ENCODE data around the gene TSPEAR. TPM values are rescaled to one million over a fixed set of nuclear protein-coding genes. Genes with fewer than 3 reads are reported as not detected.
"Not testable (repeated sequence)": the region's sequence is repeated elsewhere in the genome, so short reads cannot be mapped to it uniquely, and the experiment has no call there.

The TSPEAR gene
- total RNA-seq, 1 experiment from 2014 or later: not detected

- Mint-ChIP-seq H3K4me1 (ENCODE audit: low read depth, unreplicated experiment) (peaks cover 9% of the 10 kb centered on the region), H3K4me3 (ENCODE audit: low read depth, unreplicated experiment) (no peak overlapping the region), H3K9me3 (ENCODE audit: low read depth, unreplicated experiment) (peaks cover 3% of the 10 kb centered on the region), H3K27ac (ENCODE audit: unreplicated experiment) (no peak overlapping the region), H3K27me3 (ENCODE audit: unreplicated experiment) (peaks cover 100% of the 10 kb centered on the region), H3K36me3 (ENCODE audit: insufficient read depth, unreplicated experiment) (no peaks in the 10 kb centered on the region)
- CTCF ChIA-PET: interaction anchor here (1.3 kb wide), 1 partner anchor 42 kb away, joined by 3 read pairs; the partner anchor contains the start of gene KRTAP10-6
- TF ChIP-seq, protein P1, sequence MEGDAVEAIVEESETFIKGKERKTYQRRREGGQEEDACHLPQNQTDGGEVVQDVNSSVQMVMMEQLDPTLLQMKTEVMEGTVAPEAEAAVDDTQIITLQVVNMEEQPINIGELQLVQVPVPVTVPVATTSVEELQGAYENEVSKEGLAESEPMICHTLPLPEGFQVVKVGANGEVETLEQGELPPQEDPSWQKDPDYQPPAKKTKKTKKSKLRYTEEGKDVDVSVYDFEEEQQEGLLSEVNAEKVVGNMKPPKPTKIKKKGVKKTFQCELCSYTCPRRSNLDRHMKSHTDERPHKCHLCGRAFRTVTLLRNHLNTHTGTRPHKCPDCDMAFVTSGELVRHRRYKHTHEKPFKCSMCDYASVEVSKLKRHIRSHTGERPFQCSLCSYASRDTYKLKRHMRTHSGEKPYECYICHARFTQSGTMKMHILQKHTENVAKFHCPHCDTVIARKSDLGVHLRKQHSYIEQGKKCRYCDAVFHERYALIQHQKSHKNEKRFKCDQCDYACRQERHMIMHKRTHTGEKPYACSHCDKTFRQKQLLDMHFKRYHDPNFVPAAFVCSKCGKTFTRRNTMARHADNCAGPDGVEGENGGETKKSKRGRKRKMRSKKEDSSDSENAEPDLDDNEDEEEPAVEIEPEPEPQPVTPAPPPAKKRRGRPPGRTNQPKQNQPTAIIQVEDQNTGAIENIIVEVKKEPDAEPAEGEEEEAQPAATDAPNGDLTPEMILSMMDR (IDR thresholded peaks at IDR 0.05; ENCODE audit: unreplicated experiment): no peak
- BruUV-seq (replicated peaks): no TSS peak
- no peak for DNase-seq
- intact Hi-C loops (cut with micrococcal nuclease; ENCODE audit: unreplicated experiment): no loop called here
Measured at GRCh38 chr21:44550807-44551206, 160.6 kb downstream of the TSPEAR start.

DNA sequence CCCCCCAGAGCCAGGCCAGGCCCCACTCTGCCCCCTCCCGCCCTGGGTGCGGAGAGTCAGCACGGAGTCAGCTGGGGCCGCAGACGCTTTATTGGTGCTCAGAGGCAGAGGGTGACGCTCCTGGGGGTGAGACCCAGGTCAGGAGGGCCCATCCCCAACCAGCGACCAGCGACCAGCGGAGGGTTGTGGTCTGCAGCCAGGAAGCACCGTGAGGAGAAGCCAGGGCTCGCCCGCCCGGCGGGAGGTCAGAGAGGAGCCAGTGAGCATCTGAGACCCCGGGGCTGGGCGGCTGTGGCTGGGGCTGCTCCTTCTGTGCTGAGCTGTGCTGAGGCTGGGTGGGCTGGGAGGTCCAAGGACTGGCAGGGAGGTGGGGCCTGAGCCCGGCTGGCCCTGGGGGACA lies 161.1 kb downstream of the TSPEAR start:
- H3K36me3 Mint-ChIP-seq (ENCODE audit: insufficient read depth, unreplicated experiment); H3K4me1 Mint-ChIP-seq (ENCODE audit: low read depth, unreplicated experiment); DNase-seq; BruUV-seq (replicated peaks); intact Hi-C loops (cut with micrococcal nuclease; ENCODE audit: unreplicated experiment); H3K27ac Mint-ChIP-seq (ENCODE audit: unreplicated experiment); H3K9me3 Mint-ChIP-seq (ENCODE audit: low read depth, unreplicated experiment); H3K4me3 Mint-ChIP-seq (ENCODE audit: low read depth, unreplicated experiment): not testable (repeated sequence)
- CTCF ChIA-PET: interaction anchor here (1.3 kb wide), 1 partner anchor 42 kb away, joined by 3 read pairs; the partner anchor contains the start of gene KRTAP10-6
- peaks cover 100% of the 10 kb centered on the region for H3K27me3 Mint-ChIP-seq (ENCODE audit: unreplicated experiment)

- H3K9me3 Mint-ChIP-seq (ENCODE audit: low read depth, unreplicated experiment): peaks cover 3% of the 10 kb centered on the region
- no peak for DNase-seq
- peaks cover 9% of the 10 kb centered on the region for H3K4me1 Mint-ChIP-seq (ENCODE audit: low read depth, unreplicated experiment)
- intact Hi-C loops (cut with micrococcal nuclease; ENCODE audit: unreplicated experiment): no loop called here
- peaks cover 98% of the 10 kb centered on the region for H3K27me3 Mint-ChIP-seq (ENCODE audit: unreplicated experiment)
- H3K4me3 Mint-ChIP-seq (ENCODE audit: low read depth, unreplicated experiment): no peak overlapping the region
- no peak overlapping the region for H3K27ac Mint-ChIP-seq (ENCODE audit: unreplicated experiment)
- CTCF ChIA-PET: interaction anchor here (1.3 kb wide), 1 partner anchor 43 kb away, joined by 3 read pairs; the partner anchor contains the start of gene KRTAP10-6
- TF ChIP-seq, protein P1 (IDR thresholded peaks at IDR 0.05; ENCODE audit: unreplicated experiment): no peak
- BruUV-seq (replicated peaks): no TSS peak
- H3K36me3 Mint-ChIP-seq (ENCODE audit: insufficient read depth, unreplicated experiment): no peaks in the 10 kb centered on the region
Measured at GRCh38 chr21:44549525-44550211, 161.7 kb downstream of the TSPEAR start.

- Mint-ChIP-seq H3K36me3 (ENCODE audit: insufficient read depth, unreplicated experiment) (no peaks in the 10 kb centered on the region), H3K4me1 (ENCODE audit: low read depth, unreplicated experiment) (peaks cover 9% of the 10 kb centered on the region), H3K27ac (ENCODE audit: unreplicated experiment) (no peak overlapping the region), H3K27me3 (ENCODE audit: unreplicated experiment) (peaks cover 90% of the 10 kb centered on the region), H3K9me3 (ENCODE audit: low read depth, unreplicated experiment) (peaks cover 3% of the 10 kb centered on the region), H3K4me3 (ENCODE audit: low read depth, unreplicated experiment) (no peak overlapping the region)
- CTCF ChIA-PET: no interaction called here
- TF ChIP-seq, protein P1 (IDR thresholded peaks at IDR 0.05; ENCODE audit: unreplicated experiment): no peak
- DNase-seq: no peak
- BruUV-seq (replicated peaks): no TSS peak
- intact Hi-C loops (cut with micrococcal nuclease; ENCODE audit: unreplicated experiment): no loop called here
Measured at GRCh38 chr21:44548922-44549321, 162.4 kb downstream of the TSPEAR start.

- peaks cover 3% of the 10 kb centered on the region for H3K9me3 Mint-ChIP-seq (ENCODE audit: low read depth, unreplicated experiment)
- peaks cover 85% of the 10 kb centered on the region for H3K27me3 Mint-ChIP-seq (ENCODE audit: unreplicated experiment)
- intact Hi-C loops (cut with micrococcal nuclease; ENCODE audit: unreplicated experiment): no loop called here
- no peak overlapping the region for H3K27ac Mint-ChIP-seq (ENCODE audit: unreplicated experiment)
- TF ChIP-seq, protein P1 (IDR thresholded peaks at IDR 0.05; ENCODE audit: unreplicated experiment): no peak
- BruUV-seq (replicated peaks): no TSS peak
- no peak overlapping the region for H3K4me3 Mint-ChIP-seq (ENCODE audit: low read depth, unreplicated experiment)
- DNase-seq: no peak
- H3K4me1 Mint-ChIP-seq (ENCODE audit: low read depth, unreplicated experiment): peaks cover 9% of the 10 kb centered on the region
- CTCF ChIA-PET: no interaction called here
- H3K36me3 Mint-ChIP-seq (ENCODE audit: insufficient read depth, unreplicated experiment): no peaks in the 10 kb centered on the region
Measured at GRCh38 chr21:44548381-44548780, 163.0 kb downstream of the TSPEAR start.

Data from Calu3 (cell line).